Suprapubic skin (tissue), 4 donors: Measurements from ENCODE around the gene KNDC1. TPM values are rescaled to one million over a fixed set of nuclear protein-coding genes. Genes with fewer than 3 reads are reported as not detected.

Experiments
- DNase-seq, 2 donors: peaks; one replicate each; pipeline ENCODE4 v3.0.0-alpha.2; 2019; ENCODE audit warnings: low spot score in 2 of 2
- H3K27ac ChIP-seq: fragments of 200-600 bp; sonication (generic); one replicate; pipeline ENCODE4 v1.5.1; 2019
- H3K27me3 ChIP-seq: fragments of 200-600 bp; sonication (generic); one replicate; pipeline ENCODE4 v1.5.1; 2019
- H3K36me3 ChIP-seq: fragments of 200-600 bp; sonication (generic); one replicate; pipeline ENCODE4 v1.5.1; 2019
- H3K4me1 ChIP-seq: fragments of 200-600 bp; sonication (generic); one replicate; pipeline ENCODE4 v1.5.1; 2019
- H3K4me3 ChIP-seq: fragments of 200-600 bp; sonication (generic); one replicate; pipeline ENCODE4 v1.5.1; 2019; ENCODE audit warnings: mild to moderate bottlenecking
- H3K9me3 ChIP-seq: fragments of 200-600 bp; sonication (generic); one replicate; pipeline ENCODE4 v1.5.1; 2019
- EP300 ChIP-seq: sonication (generic); formaldehyde crosslinking; IDR thresholded peaks from one replicate; pipeline ENCODE4 v1.6.1; 2017; ENCODE audit warnings: antibody characterized with exemption
- POLR2A ChIP-seq, 2 donors: fragments of 450-650 bp; IDR thresholded peaks; one replicate each; pipeline ENCODE4 v1.6.1; 2017; ENCODE audit warnings: antibody characterized with exemption in 2 of 2, mild to moderate bottlenecking in 2 of 2, moderate library complexity in 2 of 2
- POLR2AphosphoS5 ChIP-seq, 3 donors: sonication (generic); formaldehyde crosslinking; IDR thresholded peaks; one replicate each; pipeline ENCODE4 v1.6.1; 2017; ENCODE audit warnings: antibody characterized with exemption in 3 of 3
- WGBS: methylation state at CpG from one replicate; pipeline ENCODE4 v1.1.5; 2018; 5-methylcytosine and 5-hydroxymethylcytosine counted together
- total RNA-seq, 4 donors: library from RNA; depleted of rRNA; stranded (reverse); fragments of >200 nt; gene quantifications; one replicate each; pipeline ENCODE4 v1.1.0, GENCODE V29; 2016
- TF ChIP-seq, protein P1 (sequence below), 2 donors: fragments of 200-600 bp in 1 of 2; fragments of 450-650 bp in 1 of 2; sonication (generic) in 1 of 2; IDR thresholded peaks; one replicate each; pipeline ENCODE4 v1.5.1; 2016 to 2019; ENCODE audit warnings: antibody characterized with exemption in 2 of 2, mild to moderate bottlenecking in 1 of 2, moderate library complexity in 1 of 2

The KNDC1 gene
- total RNA-seq, 4 donors from 2014 or later, result 0.08 to 2.5 (median 0.58) TPM

DNA sequence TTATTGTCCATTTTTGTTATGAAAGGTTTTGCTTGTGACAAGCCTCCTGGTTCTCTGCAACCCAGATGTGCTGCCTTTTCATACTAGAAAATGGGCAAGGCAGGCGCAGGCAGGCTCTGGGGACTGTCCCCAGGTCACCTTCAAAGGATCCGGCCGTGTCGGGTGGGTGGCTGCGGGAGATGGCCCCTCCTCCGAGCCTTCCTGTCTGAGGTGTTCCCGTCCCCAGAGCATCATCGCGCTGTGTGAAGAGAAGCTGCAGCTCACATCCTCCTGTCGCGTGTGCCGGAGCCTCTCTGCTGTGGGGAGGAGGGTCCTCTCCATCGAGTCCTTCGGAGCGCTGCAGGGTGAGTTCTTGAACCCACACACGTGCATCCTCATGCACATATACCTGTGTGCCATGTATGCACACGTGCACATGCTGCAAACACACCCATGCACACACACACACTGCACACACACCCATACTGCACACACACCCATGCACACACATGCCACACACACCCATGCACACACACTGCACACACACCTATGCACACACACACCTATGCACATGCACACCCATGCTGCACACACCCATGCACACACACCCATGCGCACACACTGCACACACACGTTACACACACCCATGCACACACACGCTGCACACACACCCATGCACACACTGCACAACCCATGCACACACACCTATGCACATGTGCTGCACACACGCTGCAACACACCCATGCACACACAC, 23.8 kb downstream of the KNDC1 start:
- Histone ChIP-seq H3K27me3 (peaks cover 50% of the 10 kb centered on the region), H3K36me3 (no peaks in the 10 kb centered on the region)
- 79% methylated on average over 20 of the region's 21 CpGs for WGBS

DNA sequence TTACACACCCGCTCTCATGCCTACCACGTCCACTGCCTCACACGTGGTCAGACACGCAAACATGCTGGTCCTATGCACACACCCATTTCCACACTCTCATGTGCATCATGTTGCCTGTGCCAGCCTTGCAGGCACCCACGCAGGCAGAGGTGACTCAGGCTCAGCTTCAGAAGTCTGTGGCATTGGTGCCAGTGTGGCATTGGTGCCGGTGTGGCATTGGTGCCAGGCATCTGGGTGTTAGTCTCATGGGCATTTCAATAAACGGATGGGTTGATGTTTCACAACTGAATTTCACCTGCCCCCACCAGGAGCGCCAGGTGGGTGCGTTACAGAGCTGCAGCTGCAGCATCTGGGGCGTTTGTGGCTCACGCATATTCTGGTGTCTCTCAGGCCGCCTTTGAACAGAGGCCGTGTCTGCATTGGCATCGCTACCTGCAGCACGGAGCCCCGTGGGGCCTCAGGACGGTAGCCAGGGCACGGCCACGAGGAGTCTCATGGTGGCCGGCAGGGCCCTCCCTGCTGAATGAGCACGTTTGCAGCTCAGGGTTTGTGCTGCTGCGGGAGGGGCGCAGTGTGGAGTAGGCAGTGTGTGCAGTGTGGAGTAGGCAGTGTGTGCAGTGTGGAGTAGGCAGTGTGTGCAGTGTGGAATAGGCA, 24.7 kb downstream of the KNDC1 start:
- H3K9me3 ChIP-seq, result no peaks in the 10 kb centered on the region
- H3K4me3 ChIP-seq, result no peak overlapping the region
- no peak overlapping the region for H3K27ac ChIP-seq
- H3K27me3 ChIP-seq, result peaks cover 55% of the 10 kb centered on the region
- TF ChIP-seq POLR2AphosphoS5 (IDR thresholded peaks at IDR 0.05), result no peak
- TF ChIP-seq EP300, result no peak
- TF ChIP-seq, protein P1, sequence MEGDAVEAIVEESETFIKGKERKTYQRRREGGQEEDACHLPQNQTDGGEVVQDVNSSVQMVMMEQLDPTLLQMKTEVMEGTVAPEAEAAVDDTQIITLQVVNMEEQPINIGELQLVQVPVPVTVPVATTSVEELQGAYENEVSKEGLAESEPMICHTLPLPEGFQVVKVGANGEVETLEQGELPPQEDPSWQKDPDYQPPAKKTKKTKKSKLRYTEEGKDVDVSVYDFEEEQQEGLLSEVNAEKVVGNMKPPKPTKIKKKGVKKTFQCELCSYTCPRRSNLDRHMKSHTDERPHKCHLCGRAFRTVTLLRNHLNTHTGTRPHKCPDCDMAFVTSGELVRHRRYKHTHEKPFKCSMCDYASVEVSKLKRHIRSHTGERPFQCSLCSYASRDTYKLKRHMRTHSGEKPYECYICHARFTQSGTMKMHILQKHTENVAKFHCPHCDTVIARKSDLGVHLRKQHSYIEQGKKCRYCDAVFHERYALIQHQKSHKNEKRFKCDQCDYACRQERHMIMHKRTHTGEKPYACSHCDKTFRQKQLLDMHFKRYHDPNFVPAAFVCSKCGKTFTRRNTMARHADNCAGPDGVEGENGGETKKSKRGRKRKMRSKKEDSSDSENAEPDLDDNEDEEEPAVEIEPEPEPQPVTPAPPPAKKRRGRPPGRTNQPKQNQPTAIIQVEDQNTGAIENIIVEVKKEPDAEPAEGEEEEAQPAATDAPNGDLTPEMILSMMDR (IDR thresholded peaks at IDR 0.05), result no peak
- TF ChIP-seq POLR2A (IDR thresholded peaks at IDR 0.05), result no peak
- no peaks in the 10 kb centered on the region for H3K36me3 ChIP-seq
- WGBS, result 85% methylated on average over 20 of the region's 23 CpGs
- no peak for DNase-seq
- H3K4me1 ChIP-seq, result no peaks in the 10 kb centered on the region

More for the DNA sequence above, 23.8 kb downstream of the KNDC1 start:
- no peaks in the 10 kb centered on the region for H3K9me3 ChIP-seq
- no peak for TF ChIP-seq EP300
- no peak overlapping the region for H3K27ac ChIP-seq
- no peak for DNase-seq
- H3K4me3 ChIP-seq, result no peak overlapping the region
- no peaks in the 10 kb centered on the region for H3K4me1 ChIP-seq

DNA sequence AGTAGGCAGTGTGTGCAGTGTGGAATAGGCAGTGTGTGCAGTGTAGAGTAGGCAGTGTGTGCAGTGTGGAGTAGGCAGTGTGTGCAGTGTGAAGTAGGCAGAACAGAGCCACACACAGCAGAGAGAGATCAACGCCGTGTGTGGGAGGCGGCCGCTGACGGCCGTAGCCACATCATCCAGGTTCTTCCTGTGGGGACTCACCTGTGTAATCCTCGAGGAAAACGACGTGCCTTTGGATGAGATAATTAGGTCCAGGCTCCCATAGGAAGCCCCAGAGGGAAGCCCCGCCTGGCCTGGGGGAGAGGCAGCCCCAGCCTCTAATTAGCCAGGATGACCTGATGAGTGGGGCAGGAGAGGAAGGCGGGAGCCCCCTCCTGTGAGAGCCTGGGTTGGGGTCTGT, 25.4 kb downstream of the KNDC1 start:
- Histone ChIP-seq H3K4me1 (no peaks in the 10 kb centered on the region), H3K36me3 (no peaks in the 10 kb centered on the region), H3K27ac (no peak overlapping the region), H3K4me3 (no peak overlapping the region), H3K27me3 (peaks cover 58% of the 10 kb centered on the region), H3K9me3 (no peaks in the 10 kb centered on the region)
- DNase-seq, result no peak
- TF ChIP-seq, protein P1 (IDR thresholded peaks at IDR 0.05), result no peak
- TF ChIP-seq POLR2A (IDR thresholded peaks at IDR 0.05) (no peak), EP300 (no peak), POLR2AphosphoS5 (IDR thresholded peaks at IDR 0.05) (no peak)
- 54% methylated on average over 10 of the region's 11 CpGs for WGBS

DNA sequence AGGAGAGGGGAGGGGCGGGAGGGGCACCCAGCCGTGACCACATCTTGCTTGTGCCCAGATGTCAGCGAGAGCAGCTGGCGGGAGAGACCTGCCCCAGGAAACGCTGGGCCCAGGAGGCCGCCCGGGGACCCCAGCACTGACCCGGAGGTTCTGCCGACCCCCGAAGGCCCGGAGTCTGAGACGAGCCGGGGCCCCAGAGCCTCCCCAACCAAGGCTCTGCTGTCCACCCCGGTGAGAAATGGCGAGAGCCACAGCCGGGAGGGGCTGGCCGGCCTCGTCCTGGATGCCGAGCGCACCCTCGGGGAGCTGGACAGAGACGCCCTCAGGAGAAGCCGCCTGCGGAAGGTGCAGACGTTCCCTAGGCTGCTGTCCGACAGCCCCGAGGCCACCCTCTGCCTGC, 25.9 kb downstream of the KNDC1 start:
- no peak overlapping the region for H3K27ac ChIP-seq
- WGBS, result 73% methylated on average over 9 of the region's 27 CpGs
- TF ChIP-seq, protein P1 (IDR thresholded peaks at IDR 0.05), result no peak
- TF ChIP-seq POLR2A (IDR thresholded peaks at IDR 0.05), result no peak
- TF ChIP-seq POLR2AphosphoS5 (IDR thresholded peaks at IDR 0.05), result no peak
- TF ChIP-seq EP300, result no peak
- no peaks in the 10 kb centered on the region for H3K4me1 ChIP-seq
- DNase-seq, result no peak
- H3K4me3 ChIP-seq, result no peak overlapping the region
- H3K27me3 ChIP-seq, result peaks cover 58% of the 10 kb centered on the region
- H3K36me3 ChIP-seq, result no peaks in the 10 kb centered on the region
- H3K9me3 ChIP-seq, result no peaks in the 10 kb centered on the region

DNA sequence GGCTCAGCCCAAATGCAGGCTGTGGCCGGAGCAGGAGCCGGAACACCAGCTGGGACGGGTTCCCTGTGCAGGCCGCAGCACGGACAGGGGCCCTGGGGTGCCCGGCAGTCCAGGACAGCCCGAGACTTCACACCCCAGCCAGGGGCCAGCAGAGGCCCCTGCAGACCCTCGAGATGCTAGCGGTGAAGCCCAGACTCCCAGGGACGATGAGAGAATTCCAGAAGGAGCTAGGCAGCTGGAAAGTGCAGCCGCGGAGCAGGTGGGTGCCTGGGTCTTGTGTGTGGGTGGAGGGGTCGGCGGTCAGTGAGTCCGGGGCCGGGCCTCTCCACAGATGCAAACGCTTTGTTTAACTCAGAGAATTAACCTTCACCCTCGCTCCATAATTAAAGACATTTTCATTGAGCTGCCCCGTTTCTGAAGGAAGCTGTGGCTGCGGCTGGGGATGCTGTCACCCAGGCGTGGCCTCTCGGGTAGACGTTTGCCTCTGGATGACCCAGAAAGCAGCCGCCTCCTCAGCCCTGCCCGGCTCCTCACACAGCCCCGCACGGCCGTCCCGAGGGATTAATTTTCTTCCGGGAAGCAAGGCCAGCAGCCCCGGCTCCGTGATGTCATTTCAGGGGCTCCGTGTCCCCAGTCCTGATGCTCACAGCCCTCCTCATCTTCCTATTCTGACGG, 26.5 kb downstream of the KNDC1 start:
- Histone ChIP-seq H3K4me1 (no peaks in the 10 kb centered on the region), H3K27me3 (peaks cover 57% of the 10 kb centered on the region), H3K9me3 (no peaks in the 10 kb centered on the region), H3K27ac (no peak overlapping the region), H3K36me3 (no peaks in the 10 kb centered on the region), H3K4me3 (no peak overlapping the region)
- DNase-seq, result no peak
- TF ChIP-seq, protein P1 (IDR thresholded peaks at IDR 0.05), result no peak
- TF ChIP-seq POLR2AphosphoS5 (IDR thresholded peaks at IDR 0.05) (no peak), POLR2A (IDR thresholded peaks at IDR 0.05) (no peak), EP300 (no peak)
- WGBS, result 54% methylated on average over 17 of the region's 34 CpGs
